Nucleus accumbens (tissue), 56 donors: ENCODE data around the gene FARS2.

Source experiments
- DNase-seq, 56 donors: peaks; one replicate each; lab custom pipeline; 2025; lab: John Stamatoyannopoulos, UW

Gene FARS2

GRCh38 chr6:5365436-5366195, 104.3 kb downstream of the FARS2 start:
- DNase-seq, result no peak

GRCh38 chr6:5366941-5367340, 105.6 kb downstream of the FARS2 start:
- no peak for DNase-seq

- DNase-seq, result no peak
Measured at GRCh38 chr6:5367510-5367909, 106.2 kb downstream of the FARS2 start.

GRCh38 chr6:5373430-5373829, 112.1 kb downstream of the FARS2 start:
- no peak for DNase-seq

GRCh38 chr6:5378331-5378730, 117.0 kb downstream of the FARS2 start:
- DNase-seq, result no peak

- DNase-seq, result no peak
Measured at GRCh38 chr6:5379647-5380242, 118.4 kb downstream of the FARS2 start.

GRCh38 chr6:5383856-5384255, 122.5 kb downstream of the FARS2 start:
- DNase-seq, result no peak

GRCh38 chr6:5384276-5384675, 123.0 kb downstream of the FARS2 start:
- DNase-seq, result no peak

- no peak for DNase-seq
Measured at GRCh38 chr6:5388326-5388725, 127.0 kb downstream of the FARS2 start.

- DNase-seq, result no peak
Measured at GRCh38 chr6:5389086-5389745, 127.9 kb downstream of the FARS2 start.

GRCh38 chr6:5390177-5390576, 128.9 kb downstream of the FARS2 start:
- no peak for DNase-seq

- no peak for DNase-seq
Measured at GRCh38 chr6:5394280-5394679, 133.0 kb downstream of the FARS2 start.

GRCh38 chr6:5395719-5396118, 134.4 kb downstream of the FARS2 start:
- DNase-seq, result no peak

GRCh38 chr6:5398530-5398929, 137.2 kb downstream of the FARS2 start:
- no peak for DNase-seq

GRCh38 chr6:5399391-5399790, 138.1 kb downstream of the FARS2 start:
- DNase-seq, result no peak

GRCh38 chr6:5401845-5402738, 140.8 kb downstream of the FARS2 start:
- DNase-seq, result no peak

- DNase-seq, result no peak
Measured at GRCh38 chr6:5403076-5403475, 141.8 kb downstream of the FARS2 start.

- no peak for DNase-seq
Measured at GRCh38 chr6:5403609-5404008, 142.3 kb downstream of the FARS2 start.

- no peak for DNase-seq
Measured at GRCh38 chr6:5405976-5406375, 144.7 kb downstream of the FARS2 start.

GRCh38 chr6:5411414-5411813, 150.1 kb downstream of the FARS2 start:
- no peak for DNase-seq

GRCh38 chr6:5412017-5412416, 150.7 kb downstream of the FARS2 start:
- no peak for DNase-seq
